Embryonic facial prominence (tissue), 1 donor: ENCODE data around the gene ZNF513.
A peak's percentile ranks its signal among the peaks of the same experiment; 100 is the strongest.
"Not testable (repeated sequence)": the region's sequence is repeated elsewhere in the genome, so short reads cannot be mapped to it uniquely, and the experiment has no call there.

Source experiments
- DNase-seq: peaks from one replicate; pipeline ENCODE4 v3.0.0-alpha.2; 2016; ENCODE audit errors: extremely low spot score

ZNF513 gene, protein sequence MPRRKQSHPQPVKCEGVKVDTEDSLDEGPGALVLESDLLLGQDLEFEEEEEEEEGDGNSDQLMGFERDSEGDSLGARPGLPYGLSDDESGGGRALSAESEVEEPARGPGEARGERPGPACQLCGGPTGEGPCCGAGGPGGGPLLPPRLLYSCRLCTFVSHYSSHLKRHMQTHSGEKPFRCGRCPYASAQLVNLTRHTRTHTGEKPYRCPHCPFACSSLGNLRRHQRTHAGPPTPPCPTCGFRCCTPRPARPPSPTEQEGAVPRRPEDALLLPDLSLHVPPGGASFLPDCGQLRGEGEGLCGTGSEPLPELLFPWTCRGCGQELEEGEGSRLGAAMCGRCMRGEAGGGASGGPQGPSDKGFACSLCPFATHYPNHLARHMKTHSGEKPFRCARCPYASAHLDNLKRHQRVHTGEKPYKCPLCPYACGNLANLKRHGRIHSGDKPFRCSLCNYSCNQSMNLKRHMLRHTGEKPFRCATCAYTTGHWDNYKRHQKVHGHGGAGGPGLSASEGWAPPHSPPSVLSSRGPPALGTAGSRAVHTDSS

DNA sequence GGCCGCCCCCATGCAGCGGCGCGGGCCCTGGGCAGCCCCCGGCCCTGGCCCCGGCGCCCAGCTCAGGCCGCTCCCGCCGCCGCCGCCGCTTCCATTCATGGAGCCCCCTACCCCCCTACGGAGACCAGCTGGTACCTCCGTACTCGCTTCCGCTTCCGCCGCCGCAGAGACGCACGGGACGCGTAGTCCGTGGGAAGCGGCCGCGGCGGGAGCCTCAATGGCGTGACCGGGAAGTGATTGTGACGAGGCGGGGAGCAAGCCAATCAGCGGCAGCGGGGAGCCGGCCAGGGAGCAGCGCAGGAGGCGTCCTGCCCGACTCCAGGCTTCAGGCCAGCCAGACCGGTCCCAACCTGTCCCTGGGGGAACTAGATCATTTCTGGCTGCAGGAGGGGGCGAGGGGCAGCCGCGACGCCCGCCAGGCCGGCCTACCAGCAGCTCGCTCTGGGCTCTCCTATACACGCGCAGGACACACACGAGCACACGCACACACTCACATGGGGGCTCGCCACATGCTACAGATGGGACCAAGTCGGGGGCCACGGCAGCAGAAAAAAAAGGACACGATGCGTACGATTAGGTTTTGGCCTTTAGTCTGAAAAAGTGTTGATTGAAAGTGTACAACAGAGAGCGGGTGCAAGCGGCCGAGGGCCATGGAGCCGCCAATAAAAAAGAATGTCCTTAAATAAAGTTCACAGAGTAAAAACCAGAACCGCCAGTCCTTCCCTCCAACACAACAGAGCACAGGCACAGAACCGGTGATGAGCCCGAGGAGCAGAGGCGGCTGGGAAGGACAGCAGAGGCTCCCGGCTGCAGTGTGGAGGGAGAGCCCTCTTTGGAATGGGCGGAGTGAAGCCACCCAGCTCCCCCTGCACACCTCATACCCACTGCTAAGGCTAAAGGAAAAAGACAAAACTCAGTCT, at the start of gene ZNF513:
ZNF513 (minus strand) TSS at position 109 of the 920 bp plus-strand sequence. CDS start 208 bp downstream, outside the sequence.
- peak; percentile 85 for DNase-seq

DNA sequence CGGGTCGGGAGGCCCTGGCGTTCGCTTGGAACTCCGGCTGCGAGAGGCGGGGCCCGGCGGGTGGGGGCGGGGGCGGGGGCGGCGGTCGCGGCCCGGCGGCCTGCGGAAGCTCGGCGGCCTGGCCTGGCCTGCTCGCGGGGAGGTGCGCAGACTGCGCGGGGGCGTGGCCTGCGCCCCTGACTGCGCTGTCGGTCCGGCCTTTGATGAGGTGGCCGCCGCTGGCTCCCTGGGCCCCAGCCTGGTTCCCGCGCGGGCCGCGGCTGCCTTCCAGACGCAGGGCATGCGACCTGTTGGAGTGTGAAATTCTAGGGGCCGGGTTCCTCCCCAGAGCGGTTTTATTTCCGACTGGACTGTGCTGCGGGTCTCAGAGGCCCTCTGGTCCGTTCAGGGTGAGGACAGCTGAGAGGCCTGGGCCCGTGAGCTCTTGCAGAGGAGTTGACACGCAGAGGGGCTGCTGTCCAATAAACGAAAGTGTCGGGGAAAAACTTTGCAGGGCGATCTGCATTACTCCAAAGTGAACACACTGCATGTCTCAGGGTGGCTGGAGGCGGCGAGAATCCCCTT, 48.5 kb upstream of the ZNF513 start:
- no peak for DNase-seq

DNA sequence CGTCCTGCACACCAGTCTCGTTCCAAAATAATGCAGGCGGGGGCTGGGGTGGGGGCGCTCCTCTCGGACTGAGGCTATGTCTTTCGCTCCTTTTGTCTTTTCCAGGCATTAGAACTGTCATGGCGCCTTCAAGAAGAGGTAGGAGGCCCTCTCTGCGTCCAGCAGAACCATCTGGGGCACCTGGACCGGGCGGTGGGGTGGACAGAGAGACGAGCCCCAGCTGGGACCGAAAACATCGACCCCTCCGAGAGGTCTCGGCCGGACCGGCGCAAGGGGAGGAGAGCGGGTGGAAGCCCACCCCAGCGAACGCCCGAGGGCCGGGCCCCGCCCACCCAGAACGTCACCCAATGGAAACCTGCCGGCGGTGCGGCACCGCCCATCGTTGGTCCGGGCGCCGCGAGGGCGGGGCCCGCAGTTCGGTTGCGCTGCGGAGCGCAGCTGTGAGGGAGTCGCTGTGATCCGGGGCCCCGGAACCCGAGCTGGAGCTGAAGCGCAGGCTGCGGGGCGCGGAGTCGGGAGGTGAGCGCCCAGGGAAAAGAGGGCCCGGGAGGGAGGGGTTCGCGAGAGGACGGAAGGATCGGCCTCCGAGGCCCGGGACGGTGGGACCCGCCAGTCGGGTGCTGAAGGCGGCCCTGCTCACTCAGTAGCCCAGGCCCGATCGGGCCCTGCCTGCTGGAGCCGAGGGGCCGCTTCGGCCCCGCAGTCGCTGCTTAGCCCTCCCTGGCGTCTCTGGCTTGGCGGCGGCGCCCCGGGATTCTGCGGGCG, 47.9 kb upstream of the ZNF513 start, which contains the start of gene NRBP1:
NRBP1 (plus strand) TSS at position 419 of the 765 bp plus-strand sequence. CDS start 4,643 bp downstream, outside the sequence.
- DNase-seq, result peak; percentile 88

DNA sequence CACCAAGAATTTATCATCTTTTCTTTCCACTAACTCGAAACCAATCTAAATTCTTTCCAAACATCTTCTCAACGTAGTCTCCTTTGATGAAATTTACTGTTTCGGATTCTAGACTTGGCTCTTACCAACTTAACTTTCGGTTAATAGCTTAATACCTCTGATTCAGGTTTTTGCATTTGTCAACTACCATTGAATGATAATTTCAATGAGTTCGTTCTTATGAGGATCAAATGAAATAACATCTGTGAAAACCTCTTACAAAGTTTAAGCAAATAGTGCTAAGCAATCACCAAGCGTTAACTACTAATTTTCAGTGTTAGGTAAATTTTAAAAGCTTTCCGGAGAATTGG, 47.3 kb upstream of the ZNF513 start:
- DNase-seq, result no peak

DNA sequence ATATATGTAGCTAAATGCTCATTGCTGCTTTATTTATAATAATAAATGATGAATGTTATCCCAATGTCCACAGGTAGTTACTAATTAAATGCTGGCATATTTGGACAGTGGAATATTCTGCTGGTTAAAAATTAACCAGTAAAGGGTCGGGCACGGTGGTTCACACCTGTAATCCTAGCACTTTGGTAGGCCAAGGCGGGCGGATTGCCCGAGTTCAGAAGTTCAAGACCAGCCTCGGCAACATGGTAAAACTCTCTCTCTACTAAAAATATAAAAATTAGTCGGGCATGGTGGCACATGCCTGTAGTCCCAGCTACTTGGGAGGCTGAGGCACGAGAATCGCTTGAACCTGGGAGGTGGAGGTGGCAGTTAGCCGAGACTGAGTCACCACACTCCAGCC, 44.5 kb upstream of the ZNF513 start:
- not testable (repeated sequence) for DNase-seq

DNA sequence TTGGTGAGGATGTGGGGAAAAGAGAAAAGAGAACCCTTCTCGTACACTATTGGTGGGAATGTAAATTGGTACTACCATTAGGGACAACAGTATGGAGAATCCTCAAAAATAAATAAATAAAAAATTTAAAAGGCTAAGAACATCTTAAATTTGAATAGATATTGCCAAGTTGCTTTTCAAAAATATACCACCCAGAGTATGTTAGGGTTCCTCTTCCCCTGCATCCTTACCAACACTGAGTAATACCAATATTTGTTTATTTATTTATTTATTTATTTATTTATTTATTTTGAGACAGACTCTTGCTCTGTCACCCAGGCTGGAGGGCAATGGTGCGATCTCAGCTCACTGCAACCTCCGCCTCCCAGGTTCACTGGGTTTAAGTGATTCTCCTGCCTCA, 42.4 kb upstream of the ZNF513 start:
- no peak for DNase-seq

DNA sequence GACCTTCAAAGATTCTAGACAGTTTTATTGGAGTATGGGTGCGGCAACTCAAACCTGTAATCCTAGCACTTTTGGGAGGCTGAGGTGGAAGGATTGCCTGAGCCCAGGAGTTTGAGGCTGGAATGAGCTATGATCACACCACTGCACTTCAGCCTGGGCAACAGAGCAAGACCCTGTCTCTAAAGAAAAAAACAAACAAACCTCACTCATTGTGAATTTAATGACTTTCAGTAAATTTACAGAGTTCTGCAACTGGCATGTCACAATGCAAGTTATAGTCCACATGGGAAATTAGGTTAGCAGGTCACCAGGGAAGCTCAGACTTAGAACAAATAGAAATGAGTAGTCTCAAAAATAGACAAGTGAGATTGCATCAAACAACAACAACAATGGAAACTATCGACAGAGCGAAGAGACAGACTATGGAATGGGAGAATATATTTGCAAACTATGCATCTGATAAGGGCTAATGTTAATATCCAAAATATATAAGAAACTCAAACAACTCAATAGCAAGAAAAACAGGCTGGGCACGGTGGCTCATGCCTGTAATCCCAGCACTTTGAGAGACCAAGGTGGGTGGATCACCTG, 41.2 kb upstream of the ZNF513 start:
- DNase-seq, result no peak

DNA sequence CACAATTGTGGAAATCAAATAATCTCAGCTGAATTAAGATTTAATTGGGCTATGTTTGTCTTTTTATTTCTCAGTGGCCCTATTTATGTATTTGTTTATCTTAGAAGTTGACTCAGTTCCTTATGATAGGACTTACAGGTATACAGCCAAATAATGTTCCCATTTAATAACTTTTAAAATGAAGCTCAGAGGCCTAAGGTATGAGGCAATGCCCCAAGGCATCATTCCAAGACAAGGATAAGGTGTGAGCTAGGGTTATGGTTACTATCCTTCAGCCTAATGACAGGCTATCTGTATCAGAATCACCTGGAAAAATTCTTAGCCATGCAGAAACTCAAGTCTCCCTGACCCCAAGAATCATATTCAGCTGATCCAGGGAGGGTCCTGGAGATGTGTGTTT, 40.5 kb upstream of the ZNF513 start:
- no peak for DNase-seq

DNA sequence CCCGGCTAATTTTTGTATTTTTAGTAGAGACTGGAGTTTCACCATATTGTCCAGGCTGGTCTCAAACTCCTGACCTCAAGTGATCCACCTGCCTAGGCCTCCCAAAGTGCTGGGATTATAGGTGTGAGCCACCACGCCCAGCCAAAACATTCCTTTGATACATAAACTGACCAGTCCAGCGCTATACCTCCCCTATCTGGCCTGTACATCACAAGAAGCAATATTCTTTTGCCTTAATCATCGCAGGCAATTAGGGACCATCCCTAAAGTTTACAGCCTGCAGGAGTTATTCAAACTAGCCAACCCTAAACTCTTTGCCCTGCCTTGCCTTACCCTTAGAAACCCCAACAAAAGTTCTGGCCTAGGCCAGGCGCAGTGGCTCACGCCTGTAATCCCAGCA, 35.6 kb upstream of the ZNF513 start:
- DNase-seq, result no peak

DNA sequence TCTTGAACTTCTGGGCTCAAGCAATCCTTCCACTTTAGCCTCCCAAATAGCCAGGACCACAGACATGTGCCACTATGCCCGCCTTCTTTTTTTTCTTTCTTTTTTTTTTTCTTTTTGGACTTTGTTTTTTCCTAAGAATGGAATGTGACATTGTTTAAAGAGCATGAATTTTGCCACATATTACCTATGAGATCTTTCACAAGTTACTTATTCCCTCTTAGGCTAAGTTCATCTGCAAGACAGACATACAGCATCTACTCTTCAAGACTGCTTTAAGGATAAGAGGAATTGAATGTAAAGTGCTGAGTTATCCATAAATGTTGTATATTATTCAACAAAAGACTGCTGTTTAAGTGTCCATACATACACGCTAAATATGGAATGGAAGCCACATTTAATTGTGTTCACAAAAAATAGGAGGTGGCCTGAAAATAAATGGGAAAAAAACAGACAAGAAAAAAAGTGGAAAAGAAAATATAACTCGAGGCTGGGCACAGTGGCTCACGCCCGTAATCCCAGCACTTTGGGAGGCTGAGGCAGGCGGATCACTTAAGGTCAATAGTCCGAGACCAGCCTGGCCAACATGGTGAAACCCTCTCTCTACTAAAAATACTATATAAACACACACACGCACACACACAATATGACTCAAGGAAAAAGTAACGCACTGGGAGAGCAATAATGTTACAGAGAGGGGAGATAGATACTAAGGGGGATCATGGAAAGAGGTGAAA, 32.1 kb upstream of the ZNF513 start:
- DNase-seq, result no peak

DNA sequence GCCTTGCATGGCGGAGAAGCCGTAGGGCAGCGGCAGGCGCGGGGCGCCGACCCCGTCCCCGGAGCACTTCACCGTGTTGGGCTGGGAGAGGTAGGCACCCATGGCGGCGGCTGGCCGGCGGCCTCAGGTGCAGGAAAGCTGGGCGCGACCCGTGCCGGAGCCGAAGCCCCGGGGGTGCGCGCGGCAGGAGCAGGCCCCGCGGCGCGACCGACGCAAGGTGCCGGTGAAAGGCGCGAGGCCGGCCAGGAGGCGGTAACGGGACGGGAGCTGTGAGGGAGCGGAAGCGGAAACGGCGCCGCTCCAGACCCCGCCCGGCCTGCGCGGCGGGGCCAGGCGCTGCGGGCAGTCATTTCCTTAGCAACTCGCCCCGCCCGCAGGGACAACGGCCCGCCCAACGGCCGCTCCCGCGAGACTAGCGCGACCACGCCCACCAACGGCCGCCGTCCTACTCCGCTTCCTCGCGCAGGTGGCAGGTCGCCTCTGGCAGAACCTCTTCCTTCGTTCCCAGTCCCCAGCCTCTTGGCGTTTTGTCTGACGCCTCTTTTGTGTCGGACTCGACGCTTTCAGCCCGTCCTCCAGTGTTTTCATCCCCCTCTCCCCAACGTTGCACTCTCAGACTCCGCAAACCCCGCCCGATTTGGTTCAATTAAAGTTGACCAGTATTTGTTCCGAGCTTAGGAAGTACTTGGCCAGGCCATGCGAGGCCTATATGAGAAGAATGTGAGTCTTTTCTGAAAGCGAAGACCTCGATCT, 29.0 kb upstream of the ZNF513 start, which contains the start of gene PPM1G:
PPM1G (minus strand) TSS at position 271 of the 753 bp plus-strand sequence; CDS start at position 102, 169 bp downstream.
- DNase-seq, result peak; percentile 80

DNA sequence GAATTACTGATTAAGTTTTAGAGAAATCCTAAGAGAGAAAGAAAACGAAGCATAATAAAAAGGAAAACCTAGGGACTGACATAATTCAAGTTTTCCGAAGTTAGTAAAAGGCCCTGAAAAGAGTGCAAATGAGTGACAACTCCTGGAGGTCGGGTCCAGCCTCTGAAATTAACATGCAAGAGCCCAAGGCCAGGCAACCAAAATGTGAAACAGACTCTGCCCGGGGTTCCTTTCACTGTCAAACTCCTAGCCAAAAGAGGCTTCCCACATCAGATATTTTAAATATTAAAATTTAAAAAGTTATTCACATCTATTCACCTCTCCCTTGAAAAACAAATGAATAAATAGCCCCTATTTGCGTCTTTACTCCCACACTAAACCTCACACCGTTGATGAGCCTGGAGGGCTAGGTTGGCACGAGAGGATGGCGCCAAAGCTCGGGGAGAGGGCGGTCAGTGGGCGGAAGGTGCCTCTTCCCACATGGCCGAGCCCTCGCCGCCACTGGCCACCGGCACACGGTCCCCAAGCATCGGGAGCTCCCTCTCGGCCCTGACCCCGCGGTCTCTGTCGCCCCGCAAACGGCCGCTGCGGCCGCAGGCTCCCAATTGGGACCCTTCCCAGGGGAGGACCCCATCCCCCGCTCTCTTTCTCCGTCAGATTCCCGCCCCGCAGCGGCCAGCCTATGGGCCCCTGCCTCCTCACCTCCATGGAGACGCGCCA, 28.2 kb upstream of the ZNF513 start:
- no peak for DNase-seq

DNA sequence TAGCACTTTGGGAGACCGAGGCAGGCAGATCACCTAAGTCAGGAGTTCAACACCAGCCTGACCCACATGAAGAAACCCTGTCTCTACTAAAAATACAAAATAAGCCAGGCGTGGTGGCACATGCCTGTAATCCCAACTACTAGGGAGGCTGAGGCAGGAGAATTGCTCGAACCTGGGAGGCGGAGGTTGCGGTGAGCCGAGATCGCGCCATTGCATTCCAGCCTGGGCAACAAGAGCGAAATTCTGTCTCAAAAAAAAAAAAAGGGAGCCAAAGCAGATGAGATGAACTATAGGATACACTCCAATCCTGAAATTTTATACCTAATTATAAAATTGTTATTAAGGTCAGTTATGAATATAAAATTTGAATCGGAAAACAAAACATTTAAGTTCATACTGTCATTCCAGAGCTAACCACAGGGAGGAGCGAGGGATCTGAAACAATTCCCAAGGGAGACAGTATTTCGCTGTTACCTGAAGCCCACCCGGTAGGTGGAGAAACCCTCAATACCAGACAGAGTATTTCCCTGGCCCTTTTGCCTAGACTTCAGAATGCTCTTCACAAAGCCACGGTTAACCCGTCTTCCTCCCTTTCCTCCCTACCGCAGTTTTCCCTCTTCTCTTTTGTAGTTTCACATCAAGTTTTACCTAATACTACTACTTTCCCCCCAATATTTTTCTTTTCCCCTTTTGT, 27.4 kb upstream of the ZNF513 start:
- peak; percentile 51 for DNase-seq

DNA sequence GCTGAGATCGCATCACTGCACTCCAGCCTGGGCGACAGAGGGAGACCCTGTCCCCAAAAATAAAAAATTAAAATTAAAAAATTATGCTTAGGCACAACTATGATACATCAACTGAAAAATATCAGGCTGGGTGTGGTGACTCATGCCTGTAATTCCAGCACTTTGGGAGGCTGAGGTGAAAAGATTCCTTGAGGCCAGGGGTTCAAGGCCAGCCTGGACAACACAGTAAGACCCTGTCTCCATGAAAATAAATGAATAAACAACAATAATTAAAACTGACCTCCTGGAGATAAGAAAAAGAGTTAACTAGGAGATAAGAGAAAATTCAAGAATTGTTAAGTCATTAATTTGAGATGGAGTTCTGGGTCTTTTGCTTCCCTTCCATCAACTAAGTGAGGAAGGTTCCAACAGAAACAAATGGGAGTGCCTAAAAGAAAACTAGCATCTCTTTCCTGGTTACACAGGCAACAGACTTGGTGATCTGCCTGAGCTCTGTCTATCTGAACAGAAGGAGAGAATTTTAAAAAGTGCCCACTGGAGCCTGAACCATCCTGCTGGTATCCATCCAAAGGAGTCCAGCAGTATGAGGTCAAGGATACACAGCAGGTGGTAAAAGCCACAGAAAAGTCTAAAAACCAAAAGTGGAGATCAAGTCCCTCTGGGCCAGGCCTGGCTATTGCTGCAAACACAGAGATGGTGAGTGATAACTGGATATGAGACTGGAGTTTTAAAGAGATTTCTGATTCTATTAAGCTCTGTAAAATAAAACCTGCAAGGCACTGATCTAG, 20.0 kb upstream of the ZNF513 start:
- DNase-seq, result no peak

DNA sequence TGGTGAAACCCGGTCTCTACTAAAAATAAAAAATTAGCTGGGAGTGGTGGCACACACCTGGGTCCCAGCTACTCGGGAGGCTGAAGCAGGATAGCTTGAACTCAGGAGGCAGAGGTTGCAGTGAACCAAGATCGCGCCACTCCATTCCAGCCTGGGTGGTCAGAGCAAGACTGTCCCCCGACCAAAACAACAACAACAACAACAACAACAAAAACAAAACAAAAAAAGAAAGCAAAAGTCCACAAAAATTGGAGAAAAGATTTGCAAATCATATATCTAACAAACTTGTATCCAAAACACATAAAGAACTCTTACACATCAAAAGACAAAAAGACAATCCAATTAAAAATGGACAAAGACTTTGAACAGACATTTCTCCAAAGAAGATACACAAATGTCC, 18.4 kb upstream of the ZNF513 start:
- no peak for DNase-seq

DNA sequence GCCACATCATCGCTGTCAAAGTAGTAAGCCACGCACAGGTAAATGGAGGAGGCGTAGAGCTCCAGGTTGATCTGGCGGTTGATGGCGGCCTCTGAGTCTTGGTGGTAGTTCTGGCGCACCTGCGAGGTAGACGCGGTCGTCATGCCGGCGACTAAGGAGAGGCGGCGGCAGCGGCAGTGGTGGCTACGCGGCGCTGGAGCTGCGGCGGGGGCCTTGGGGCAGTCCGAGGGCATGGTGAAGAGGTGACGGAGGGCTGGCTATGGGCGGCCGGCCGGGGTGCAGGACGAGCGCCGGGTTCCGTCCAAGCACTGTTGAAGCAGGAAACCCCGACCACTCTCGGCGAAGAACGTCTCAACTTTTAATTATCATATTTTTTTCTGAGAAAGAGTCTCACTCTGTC, 12.7 kb upstream of the ZNF513 start:
- DNase-seq, result no peak
